ENCODE data around the gene RIN3. TPM values are rescaled to one million over a fixed set of nuclear protein-coding genes. Genes with fewer than 3 reads are reported as not detected.

Gene RIN3
- total and polyA plus RNA-seq, 2 of the 4 experiments (the other 2 are of a cell fraction) = 2.5 to 11.1 TPM

DNA sequence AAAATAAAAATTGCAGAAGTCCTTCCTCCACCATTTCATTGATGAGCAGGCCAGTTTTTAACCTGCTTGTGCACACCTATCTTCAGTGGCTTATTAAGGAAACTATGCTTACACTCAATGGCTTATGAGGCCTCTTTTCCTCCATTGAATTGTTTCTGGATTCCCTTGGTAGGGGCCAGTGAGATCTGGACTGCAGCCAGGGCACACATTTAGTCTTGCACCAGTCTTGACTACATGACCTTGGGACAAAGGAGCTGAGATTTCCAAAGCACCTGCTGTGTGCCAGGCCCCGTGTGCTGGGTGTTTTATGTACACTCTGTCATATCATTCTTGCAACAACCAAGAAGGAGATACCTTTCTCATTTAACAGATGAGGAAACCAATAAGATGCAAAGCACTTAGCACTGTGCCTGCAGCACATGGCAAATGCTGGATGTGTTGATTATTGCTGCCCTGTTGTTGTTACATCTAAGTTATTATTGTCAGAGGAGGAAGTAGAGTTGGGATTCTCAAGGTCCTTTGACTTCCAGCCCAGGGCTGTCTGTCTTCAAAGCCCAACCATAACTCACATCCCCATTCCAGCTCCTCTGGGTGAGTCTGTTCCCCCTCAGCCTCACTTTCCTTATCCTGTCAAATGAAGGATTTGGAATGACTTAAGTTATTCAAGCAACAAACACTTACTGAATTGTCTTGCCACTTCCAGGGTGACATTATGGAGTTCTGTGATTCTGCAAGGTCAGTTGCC is 31.6 kb upstream of the RIN3 start:
- H3K4me2 ChIP-seq (ENCODE audit: low read depth, low read length) = no peak overlapping the region
- H3K27me3 ChIP-seq (ENCODE audit: control insufficient read depth, insufficient read depth, low read length) = no peaks in the 10 kb centered on the region; the same call in 1 of the 2 replicates
- H2BK120ac ChIP-seq (ENCODE audit: low read depth, low read length) = no peak overlapping the region
- no peak overlapping the region for H4K91ac ChIP-seq (ENCODE audit: insufficient read depth, low read depth, low read length)
- H4K8ac ChIP-seq (ENCODE audit: low read depth in 2 of 2, low read length in 2 of 2) = no peak overlapping the region
- no peak overlapping the region for H3K18ac ChIP-seq (ENCODE audit: low read depth, low read length)
- H3K56ac ChIP-seq (ENCODE audit: extremely low read depth, insufficient read depth, low read length) = no peak overlapping the region
- no peak overlapping the region for H3K4ac ChIP-seq (ENCODE audit: low read depth, low read length)
- intact Hi-C loops (cut with micrococcal nuclease) = no loop called here
- H4K5ac ChIP-seq (ENCODE audit: low read depth, low read length) = no peak overlapping the region
- CTCF ChIA-PET = no interaction called here
- no peak overlapping the region for H2BK15ac ChIP-seq (ENCODE audit: low read depth, low read length)
- dilution Hi-C loops (cut with HindIII; ENCODE audit: low sequenced_read_pairs, unreplicated experiment) = no loop called here
- no peak overlapping the region for H3K23ac ChIP-seq (ENCODE audit: low read depth, low read length)
- H2BK5ac ChIP-seq (ENCODE audit: low read depth, low read length, poor library complexity, severe bottlenecking) = no peak overlapping the region
- no peak overlapping the region for H2AK9ac ChIP-seq (replicated peaks; ENCODE audit: low read depth, low read length, poor library complexity)
- no peaks in the 10 kb centered on the region for H3K9me3 ChIP-seq (ENCODE audit: control insufficient read depth, insufficient read depth, low read length)
- H3K4me3 ChIP-seq (ENCODE audit: insufficient read depth, low read depth, low read length) = no peak overlapping the region
- BruUV-seq (replicated peaks) = no TSS peak
- no peak overlapping the region for H2BK20ac ChIP-seq (ENCODE audit: low read depth, low read length)
- POLR2A ChIA-PET (ENCODE audit: unreplicated experiment) = no interaction called here
- WGBS, 2 experiments (ENCODE audit: extremely low coverage in 2 of 2, insufficient read length in 1 of 2) = no CpG with 5 or more reads among the region's 1 CpG
- ATAC-seq (ENCODE audit: low read depth) = no peak
- no peaks in the 10 kb centered on the region for H4K20me1 ChIP-seq (ENCODE audit: insufficient read depth, low read length)
- H3K27ac ChIP-seq (ENCODE audit: insufficient read depth, low read length) = no peak overlapping the region
- in situ Hi-C loops (cut with MboI; ENCODE audit: low sequenced_read_pairs) = no loop called here
- no peak for TF ChIP-seq POLR2A (IDR thresholded peaks at IDR 0.05; ENCODE audit: low read depth, low read length)
- TF ChIP-seq, protein P1, sequence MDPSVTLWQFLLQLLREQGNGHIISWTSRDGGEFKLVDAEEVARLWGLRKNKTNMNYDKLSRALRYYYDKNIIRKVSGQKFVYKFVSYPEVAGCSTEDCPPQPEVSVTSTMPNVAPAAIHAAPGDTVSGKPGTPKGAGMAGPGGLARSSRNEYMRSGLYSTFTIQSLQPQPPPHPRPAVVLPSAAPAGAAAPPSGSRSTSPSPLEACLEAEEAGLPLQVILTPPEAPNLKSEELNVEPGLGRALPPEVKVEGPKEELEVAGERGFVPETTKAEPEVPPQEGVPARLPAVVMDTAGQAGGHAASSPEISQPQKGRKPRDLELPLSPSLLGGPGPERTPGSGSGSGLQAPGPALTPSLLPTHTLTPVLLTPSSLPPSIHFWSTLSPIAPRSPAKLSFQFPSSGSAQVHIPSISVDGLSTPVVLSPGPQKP (IDR thresholded peaks at IDR 0.05; ENCODE audit: borderline replicate concordance, low read depth, low read length) = no peak
- H3K9me1 ChIP-seq (ENCODE audit: insufficient read depth, low read length) = peaks cover 10% of the 10 kb centered on the region; the same call in 1 of the 2 replicates
- no peak overlapping the region for H2AFZ ChIP-seq (replicated peaks; ENCODE audit: low read length, poor library complexity)
- DNase-seq = no peak
- no peaks in the 10 kb centered on the region for H3K79me1 ChIP-seq (ENCODE audit: low read depth in 1 of 2, low read length in 2 of 2)
- no peak overlapping the region for H2AK5ac ChIP-seq (ENCODE audit: low read depth, low read length)
- H3K36me3 ChIP-seq (ENCODE audit: control insufficient read depth, insufficient read depth, low read length) = no peaks in the 10 kb centered on the region
- peaks cover 5% of the 10 kb centered on the region; the same call in 1 of the 2 replicates for H3K4me1 ChIP-seq (ENCODE audit: control insufficient read depth, insufficient read depth, low read length)
- no peak overlapping the region for H3K14ac ChIP-seq (replicated peaks; ENCODE audit: low read depth, low read length)
- no peak overlapping the region for H3K9ac ChIP-seq (ENCODE audit: low read depth, low read length)
